T-cell (primary cell): ENCODE results near the gene GIMAP1. TPM values are rescaled to one million over a fixed set of nuclear protein-coding genes. Genes with fewer than 3 reads are reported as not detected.
A peak's percentile ranks its signal among the peaks of the same experiment; 100 is the strongest.

Experiments
- ATAC-seq, 4 experiments: fragments of 200-7000 bp in 3 of 4; fragments of 150-1000 bp in 1 of 4; cut with Tn5 transposase; replicated peaks in 1 of 4; 1 replicate in 3 of 4; 2 replicates in 1 of 4; pipeline ENCODE4 v1.10.0; 2021; ENCODE audit warnings: moderate library complexity in 3 of 4, mild to moderate bottlenecking in 2 of 4, moderate number of reproducible peaks in 1 of 4
- CTCF ChIA-PET, 2 donors: fragments of 300-600 bp; sonication (Branson Sonifier 250); formaldehyde crosslinking; loops; one replicate each; lab custom pipeline; 2022; ENCODE audit warnings: antibody characterized with exemption in 2 of 2; lab: Charles Lee
- POLR2A ChIA-PET, 2 donors: fragments of 300-600 bp; sonication (Branson Sonifier 250); formaldehyde crosslinking; loops; one replicate each; lab custom pipeline; 2022; ENCODE audit warnings: antibody characterized with exemption in 2 of 2; lab: Charles Lee
- DNase-seq, 35 experiments: peaks; one replicate each; pipeline versions ENCODE4 v3.0.0 to v3.0.0-alpha.2; 2013 to 2023
- H3K27ac ChIP-seq: one replicate; pipeline ENCODE4 v1.5.1; 2013; ENCODE audit warnings: low read length
- H3K27me3 ChIP-seq, 2 experiments: replicated peaks in 1 of 2; 1 replicate in 1 of 2; 2 replicates in 1 of 2; pipeline versions ENCODE4 v1.6.1 to v1.7.0; 2013; ENCODE audit warnings: low read length in 1 of 2, mixed read lengths in 1 of 2; ENCODE audit not compliant: control insufficient read depth in 2 of 2, insufficient read depth in 2 of 2; ENCODE audit errors: extremely low read depth in 1 of 2
- H3K36me3 ChIP-seq, 2 donors: 1 replicate in 1 of 2; 2 replicates in 1 of 2; pipeline versions ENCODE4 v1.6.1 to v1.7.0; 2013; ENCODE audit warnings: low read length in 1 of 2; ENCODE audit not compliant: control insufficient read depth in 2 of 2, insufficient read depth in 1 of 2; ENCODE audit errors: extremely low read depth in 1 of 2
- H3K4me1 ChIP-seq, 2 experiments: 1 replicate in 1 of 2; 2 replicates in 1 of 2; pipeline versions ENCODE4 v1.6.1 to v1.7.0; 2013; ENCODE audit warnings: low read length in 2 of 2, mixed read lengths in 1 of 2; ENCODE audit not compliant: insufficient read depth in 2 of 2, control insufficient read depth in 1 of 2; ENCODE audit errors: extremely low read depth in 1 of 2
- H3K4me3 ChIP-seq, 2 donors: 1 replicate in 1 of 2; 2 replicates in 1 of 2; pipeline versions ENCODE4 v1.5.1 to v1.7.0; 2013; ENCODE audit warnings: mild to moderate bottlenecking in 2 of 2, low read length in 1 of 2, moderate library complexity in 1 of 2; ENCODE audit not compliant: control insufficient read depth in 1 of 2; ENCODE audit errors: extremely low read depth in 1 of 2
- H3K9me3 ChIP-seq: 2 replicates; pipeline ENCODE4 v1.7.0; 2013
- H3K27ac Mint-ChIP-seq, 2 donors: one replicate each; pipeline ENCODE4 v1.8.0; 2020 to 2021; ENCODE audit warnings: mild to moderate bottlenecking in 2 of 2, mixed read lengths in 2 of 2
- H3K27me3 Mint-ChIP-seq, 2 donors: one replicate each; pipeline ENCODE4 v1.8.0; 2021 to 2022; ENCODE audit warnings: mixed read lengths in 2 of 2
- H3K36me3 Mint-ChIP-seq: one replicate; pipeline ENCODE4 v1.8.0; 2021; ENCODE audit warnings: mixed read lengths
- H3K4me1 Mint-ChIP-seq, 3 donors: one replicate each; pipeline ENCODE4 v1.8.0; 2020 to 2022; ENCODE audit warnings: mixed read lengths in 3 of 3, mild to moderate bottlenecking in 1 of 3
- H3K4me3 Mint-ChIP-seq, 3 donors: one replicate each; pipeline ENCODE4 v1.8.0; 2020 to 2022; ENCODE audit warnings: mild to moderate bottlenecking in 3 of 3, mixed read lengths in 3 of 3, moderate library complexity in 3 of 3
- H3K9me3 Mint-ChIP-seq, 3 donors: one replicate each; pipeline ENCODE4 v1.8.0; 2020 to 2022; ENCODE audit warnings: mixed read lengths in 3 of 3
- WGBS: methylation state at CpG from one replicate; pipeline ENCODE4 v1.1.5; 2013; ENCODE audit warnings: missing lambda C conversion rate; ENCODE audit not compliant: insufficient coverage; 5-methylcytosine and 5-hydroxymethylcytosine counted together
- total RNA-seq, 35 experiments: library from RNA in 6 of 35; stranded (reverse) in 6 of 35; fragments of 120-200 nt in 1 of 35; gene quantifications; one replicate each; pipeline versions ENCODE4 v1.2.1 to v1.2.4 and lab custom pipeline; 2013 to 2026

The GIMAP1 gene
- total RNA-seq, 5 donors from 2014 or later (not counting 1 experiment from before 2014, with no cell fraction given), result 23.5 to 99.9 (median 76.8) TPM

DNA sequence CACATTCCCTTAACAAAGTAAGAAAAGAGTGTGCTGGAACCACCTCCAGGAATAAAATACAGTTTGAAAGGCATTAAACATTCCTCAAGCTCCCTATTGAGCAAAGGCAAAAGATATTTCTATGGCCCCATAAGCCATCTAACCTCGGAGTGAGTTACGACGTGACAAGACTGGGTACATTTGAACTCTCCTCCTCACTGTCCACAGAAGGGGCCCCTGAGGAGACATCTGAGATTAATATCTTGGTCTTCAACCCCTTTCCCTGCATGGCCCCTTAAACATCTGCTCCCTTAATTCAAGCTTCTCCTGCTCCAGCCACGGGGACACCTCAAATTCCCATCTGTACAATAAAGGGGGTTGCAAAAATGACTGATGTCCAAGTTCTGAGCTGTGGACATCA, 526 bp downstream of the GIMAP1 start:
- H3K27ac ChIP-seq, result peak overlapping the region; percentile 79
- H3K4me1 ChIP-seq, result peaks cover 38 to 57% of the 10 kb centered on the region in 2 experiments
- H3K9me3 Mint-ChIP-seq, result peaks cover 3 to 15% (median 7%) of the 10 kb centered on the region in 3 donors

DNA sequence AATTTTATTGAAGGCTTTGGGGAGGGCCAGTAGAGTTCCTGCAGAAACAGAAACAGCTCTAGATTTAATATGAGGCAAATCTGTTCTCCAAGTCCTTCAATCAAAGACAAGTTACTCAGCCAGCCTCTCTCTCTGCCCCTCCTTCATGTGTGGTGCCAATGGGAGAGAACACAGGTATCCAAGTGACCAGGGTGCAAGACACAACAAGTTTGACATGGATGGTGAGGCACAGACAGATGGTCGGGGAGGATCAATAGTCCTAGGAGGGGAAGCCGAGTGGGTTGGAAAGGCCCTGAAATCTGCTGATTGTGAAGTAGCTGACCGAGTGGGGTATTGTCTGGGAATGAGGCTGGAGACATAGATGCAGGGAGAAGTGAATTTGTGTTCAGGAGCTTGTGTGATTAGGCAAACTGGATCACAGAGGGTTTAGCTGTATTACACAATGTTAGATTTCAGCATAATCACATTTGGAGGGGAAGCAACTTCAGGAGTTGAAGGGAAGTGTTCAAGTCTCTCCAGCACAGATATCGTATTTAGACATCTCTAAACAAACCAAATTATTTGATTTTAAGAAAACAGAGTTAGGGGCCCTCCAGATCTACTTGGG, 1.5 kb downstream of the GIMAP1 start:
- peak overlapping the region; percentile 79 for H3K27ac ChIP-seq

More for the DNA sequence above, 526 bp downstream of the GIMAP1 start:
- POLR2A ChIA-PET, result interaction anchor here (0.9 to 1.4 kb wide), 7 partner anchors 13 to 235 kb away, joined by 3 to 5 read pairs (median 4); partner anchors contain the start of gene GIMAP4 (in 1 of the 2)
- Mint-ChIP-seq H3K27me3 (no peaks in the 10 kb centered on the region), H3K27ac (peak overlapping the region; percentile 94 to 97), H3K4me3 (peak overlapping the region; percentile 88 to 99 (median 99)), H3K36me3 (peaks cover 65% of the 10 kb centered on the region), H3K4me1 (peaks cover 71 to 85% (median 79%) of the 10 kb centered on the region in 3 donors)
- DNase-seq (no peak), ATAC-seq (no peak)
- Histone ChIP-seq H3K27me3 (no peaks in the 10 kb centered on the region), H3K36me3 (peaks cover 7 to 37% of the 10 kb centered on the region in 2 donors), H3K4me3 (peak overlapping the region; percentile 80 to 93), H3K9me3 (no peaks in the 10 kb centered on the region)
- WGBS, result 3% methylated on average over 3 of the region's 4 CpGs
- CTCF ChIA-PET, result interaction anchor here in 1 of 2 donors (1.0 to 2.3 kb wide), 5 partner anchors 10 to 205 kb away, joined by 3 to 10 read pairs (median 4); partner anchors contain the start of gene GIMAP2

DNA sequence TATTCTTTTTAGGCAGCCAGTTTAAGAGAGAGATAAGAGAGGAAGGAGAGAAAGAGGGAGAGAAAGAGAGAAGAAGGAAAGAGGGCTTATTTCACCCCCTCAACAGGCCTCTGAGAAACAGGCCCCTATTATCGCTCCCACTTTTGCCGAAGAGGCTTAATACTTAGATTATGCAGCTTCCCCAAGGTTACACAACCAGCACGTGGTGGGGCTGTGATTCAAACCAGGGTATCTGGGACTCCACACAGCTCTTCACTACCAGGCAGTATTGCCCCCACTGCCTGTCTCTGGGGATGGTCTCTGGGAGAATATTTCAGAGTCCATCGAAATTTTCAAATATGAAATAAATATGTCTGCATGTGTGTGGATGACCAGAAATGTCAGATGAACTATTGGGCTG, 3.0 kb downstream of the GIMAP1 start:
- H3K27me3 ChIP-seq, result no peaks in the 10 kb centered on the region
- Mint-ChIP-seq H3K4me1 (peaks cover 82 to 90% (median 88%) of the 10 kb centered on the region in 3 donors), H3K4me3 (peak overlapping the region; percentile 88 to 99 (median 99)), H3K36me3 (peaks cover 74% of the 10 kb centered on the region), H3K27me3 (no peaks in the 10 kb centered on the region), H3K27ac (peak overlapping the region; percentile 94 to 97), H3K9me3 (peaks cover 0 to 15% (median 4%) of the 10 kb centered on the region in 3 donors)
- peak overlapping the region; percentile 79 for H3K27ac ChIP-seq
- ChIA-PET POLR2A (no interaction called here), CTCF (no interaction called here)
- no peak for ATAC-seq
- DNase-seq, result no peak
- no peaks in the 10 kb centered on the region for H3K9me3 ChIP-seq
- H3K4me1 ChIP-seq, result peaks cover 46 to 61% of the 10 kb centered on the region in 2 experiments
- WGBS, result 60% methylated on average over 1 of the region's 4 CpGs
- H3K4me3 ChIP-seq, result peak overlapping the region; percentile 57 to 80
- peaks cover 13 to 59% of the 10 kb centered on the region in 2 donors for H3K36me3 ChIP-seq

More for the DNA sequence above, 1.5 kb downstream of the GIMAP1 start:
- Histone ChIP-seq H3K27me3 (no peaks in the 10 kb centered on the region), H3K36me3 (peaks cover 13 to 46% of the 10 kb centered on the region in 2 donors), H3K9me3 (no peaks in the 10 kb centered on the region), H3K4me3 (peak overlapping the region; percentile 80 to 93), H3K4me1 (peaks cover 46 to 66% of the 10 kb centered on the region in 2 experiments)
- Mint-ChIP-seq H3K9me3 (peaks cover 5 to 10% (median 7%) of the 10 kb centered on the region in 3 donors), H3K27ac (peak overlapping the region; percentile 94 to 97), H3K4me3 (peak overlapping the region; percentile 88 to 99 (median 99)), H3K27me3 (no peaks in the 10 kb centered on the region), H3K36me3 (peaks cover 67% of the 10 kb centered on the region), H3K4me1 (peaks cover 81 to 87% (median 87%) of the 10 kb centered on the region in 3 donors)
- ChIA-PET CTCF (interaction anchor here in 1 of 2 donors (1.1 kb wide), 1 partner anchor 9 kb away, joined by 3 read pairs; no protein-coding TSS in a partner anchor), POLR2A (interaction anchor here in 1 of 2 donors (1.1 kb wide), 1 partner anchor 37 kb away, joined by 3 read pairs; no protein-coding TSS in a partner anchor)
- 42% methylated on average over 3 of the region's 4 CpGs for WGBS
- DNase-seq (no peak), ATAC-seq (peak in 1 of 4 experiments; percentile 10)

DNA sequence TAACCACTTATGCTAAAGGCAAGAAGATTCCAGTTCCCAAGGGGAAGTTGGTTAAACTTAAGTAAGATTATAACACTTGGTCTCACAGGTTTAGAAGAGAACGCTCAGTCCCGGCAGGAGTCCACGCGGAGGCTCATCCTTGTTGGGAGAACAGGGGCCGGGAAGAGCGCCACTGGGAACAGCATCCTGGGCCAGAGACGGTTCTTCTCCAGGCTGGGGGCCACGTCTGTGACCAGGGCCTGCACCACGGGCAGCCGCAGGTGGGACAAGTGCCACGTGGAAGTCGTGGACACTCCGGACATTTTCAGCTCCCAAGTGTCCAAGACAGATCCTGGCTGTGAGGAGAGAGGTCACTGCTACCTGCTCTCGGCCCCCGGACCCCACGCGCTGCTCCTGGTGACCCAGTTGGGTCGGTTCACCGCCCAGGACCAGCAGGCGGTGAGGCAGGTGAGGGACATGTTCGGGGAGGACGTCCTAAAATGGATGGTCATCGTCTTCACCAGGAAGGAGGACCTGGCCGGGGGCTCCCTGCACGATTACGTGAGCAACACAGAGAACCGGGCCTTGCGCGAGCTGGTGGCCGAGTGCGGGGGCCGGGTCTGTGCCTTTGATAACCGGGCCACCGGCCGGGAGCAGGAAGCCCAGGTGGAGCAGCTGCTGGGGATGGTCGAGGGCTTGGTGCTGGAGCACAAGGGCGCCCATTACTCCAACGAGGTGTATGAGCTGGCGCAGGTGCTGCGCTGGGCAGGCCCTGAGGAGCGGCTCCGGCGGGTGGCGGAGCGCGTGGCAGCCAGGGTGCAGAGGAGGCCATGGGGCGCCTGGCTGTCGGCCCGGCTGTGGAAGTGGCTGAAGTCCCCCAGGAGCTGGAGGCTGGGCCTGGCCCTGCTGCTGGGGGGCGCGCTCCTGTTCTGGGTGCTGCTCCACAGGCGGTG, 3.8 kb downstream of the GIMAP1 start:
- peak overlapping the region; percentile 88 to 99 (median 99) for H3K4me3 Mint-ChIP-seq

DNA sequence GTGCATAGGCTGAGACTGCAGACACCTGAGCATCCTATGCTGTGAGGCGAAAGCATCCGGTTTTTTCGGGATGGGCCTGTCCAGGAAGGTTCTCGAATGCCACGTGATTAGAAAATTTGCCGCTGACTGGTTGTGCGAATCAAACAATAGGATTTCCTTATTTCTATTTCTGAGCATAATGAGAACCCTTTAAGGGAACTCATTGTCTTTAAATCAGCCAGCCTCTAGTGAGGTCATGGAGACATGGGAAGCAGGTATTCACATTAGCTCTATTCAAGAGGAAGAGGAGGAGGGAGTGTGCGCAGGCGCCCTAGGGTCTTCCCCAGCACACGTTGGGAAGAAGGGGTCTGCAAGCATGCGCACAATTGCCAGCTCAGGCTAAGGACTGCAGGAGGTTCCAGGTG, 5.6 kb downstream of the GIMAP1 start:
- Histone ChIP-seq H3K4me1 (peaks cover 30 to 47% of the 10 kb centered on the region in 2 experiments), H3K27me3 (no peaks in the 10 kb centered on the region), H3K4me3 (peak overlapping the region; percentile 0 to 50), H3K27ac (no peak overlapping the region), H3K9me3 (no peaks in the 10 kb centered on the region), H3K36me3 (peaks cover 13 to 62% of the 10 kb centered on the region in 2 donors)
- Mint-ChIP-seq H3K9me3 (peaks cover 7 to 29% (median 15%) of the 10 kb centered on the region in 3 donors), H3K4me1 (peaks cover 67 to 78% (median 69%) of the 10 kb centered on the region in 3 donors), H3K27me3 (no peaks in the 10 kb centered on the region), H3K36me3 (peaks cover 89% of the 10 kb centered on the region), H3K27ac (peak overlapping the region; percentile 55 to 87), H3K4me3 (peak overlapping the region; percentile 61 to 99 (median 99))
- POLR2A ChIA-PET, result no interaction called here
- CTCF ChIA-PET, result interaction anchor here in 1 of 2 donors (0.6 kb wide), 1 partner anchor 1559 kb away, joined by 3 read pairs; no protein-coding TSS in a partner anchor
- WGBS, result 72% methylated on average over 7 of the region's 11 CpGs
- DNase-seq (no peak), ATAC-seq (no peak)

More for the DNA sequence above, 3.8 kb downstream of the GIMAP1 start:
- Histone ChIP-seq H3K27me3 (no peaks in the 10 kb centered on the region), H3K4me3 (peak overlapping the region; percentile 2 to 57), H3K9me3 (no peaks in the 10 kb centered on the region), H3K4me1 (peaks cover 38 to 57% of the 10 kb centered on the region in 2 experiments), H3K36me3 (peaks cover 13 to 62% of the 10 kb centered on the region in 2 donors), H3K27ac (peak overlapping the region; percentile 79)
- peaks cover 0 to 17% (median 6%) of the 10 kb centered on the region in 3 donors for H3K9me3 Mint-ChIP-seq
- POLR2A ChIA-PET, result interaction anchor here (0.5 to 0.7 kb wide), 2 partner anchors 21 to 198 kb away, joined by 4 to 5 read pairs; no protein-coding TSS in a partner anchor
- DNase-seq, result no peak
- no peaks in the 10 kb centered on the region for H3K27me3 Mint-ChIP-seq
- CTCF ChIA-PET, result no interaction called here
- 94% methylated on average over 46 of the region's 52 CpGs for WGBS
- ATAC-seq, result no peak
- peaks cover 82% of the 10 kb centered on the region for H3K36me3 Mint-ChIP-seq
- peak overlapping the region; percentile 94 to 97 for H3K27ac Mint-ChIP-seq
- H3K4me1 Mint-ChIP-seq, result peaks cover 77 to 86% (median 83%) of the 10 kb centered on the region in 3 donors
